SU-DHL-6 (cell line): Measurements from ENCODE around the gene AP5M1.
"Not testable (repeated sequence)": the region's sequence is repeated elsewhere in the genome, so short reads cannot be mapped to it uniquely, and the experiment has no call there.

Experiments
- H2AFZ ChIP-seq: fragments of 200-600 bp; sonication (generic); 2 replicates; pipeline ENCODE4 v1.6.1; 2014; ENCODE audit warnings: low read depth, mild to moderate bottlenecking, moderate library complexity, mixed read lengths, antibody characterized with exemption, low read length; ENCODE audit not compliant: severe bottlenecking
- H3F3A ChIP-seq: fragments of 200-600 bp; shearing (Covaris generic); 2 replicates; pipeline ENCODE4 v1.6.0; 2016; ENCODE audit warnings: antibody characterized with exemption, mild to moderate bottlenecking; ENCODE audit not compliant: insufficient read depth
- H3K27ac ChIP-seq: fragments of 200-600 bp; sonication (generic); 2 replicates; pipeline ENCODE4 v1.5.1; 2016; ENCODE audit warnings: low read depth, mild to moderate bottlenecking, low read length, moderate library complexity, mixed read lengths
- H3K27me3 ChIP-seq: fragments of 200-600 bp; sonication (generic), shearing (Covaris generic); 2 replicates; pipeline ENCODE4 v1.6.0; 2014; ENCODE audit warnings: mild to moderate bottlenecking, low read length
- H3K36me3 ChIP-seq: fragments of 200-600 bp; sonication (generic); 2 replicates; pipeline ENCODE4 v1.6.1; 2014; ENCODE audit warnings: mild to moderate bottlenecking, low read length, mixed read lengths
- H3K4me2 ChIP-seq: fragments of 300-600, 200-600 bp; shearing (Covaris generic), sonication (generic); 2 replicates; pipeline ENCODE4 v1.6.0; 2014; ENCODE audit warnings: low read length, low read depth, mild to moderate bottlenecking; ENCODE audit not compliant: poor library complexity, severe bottlenecking
- H3K4me3 ChIP-seq: fragments of 200-600 bp; sonication (generic); 2 replicates; pipeline ENCODE4 v1.5.1; 2014; ENCODE audit warnings: antibody characterized with exemption, low read length, mild to moderate bottlenecking, mixed read lengths; ENCODE audit not compliant: insufficient read depth, poor library complexity, severe bottlenecking
- H3K79me2 ChIP-seq: fragments of 200-600 bp; sonication (generic); 2 replicates; pipeline ENCODE4 v1.6.1; 2014; ENCODE audit warnings: mild to moderate bottlenecking, low read length, moderate library complexity; ENCODE audit not compliant: insufficient read depth
- H3K9ac ChIP-seq: fragments of 200-600 bp; sonication (generic); 2 replicates; pipeline ENCODE4 v1.7.0; 2014; ENCODE audit warnings: mild to moderate bottlenecking, low read length
- H3K9me2 ChIP-seq: fragments of 200-600 bp; sonication (generic); replicated peaks from 2 replicates; pipeline ENCODE4 v1.6.1; 2014; ENCODE audit warnings: low read length; ENCODE audit not compliant: insufficient read depth
- H3K9me3 ChIP-seq: fragments of 200-600 bp; sonication (generic); 2 replicates; pipeline ENCODE4 v1.6.1; 2014; ENCODE audit warnings: low read length, mixed read lengths; ENCODE audit not compliant: insufficient read depth
- H4K20me1 ChIP-seq: fragments of 200-600 bp; sonication (generic); 2 replicates; pipeline ENCODE4 v1.6.1; 2014; ENCODE audit warnings: low read depth, mild to moderate bottlenecking, antibody characterized with exemption, low read length, moderate library complexity, mixed read lengths
- CTCF ChIP-seq: fragments of 200-600 bp; sonication (generic); IDR thresholded peaks from one replicate; pipeline ENCODE4 v1.5.1; 2017; ENCODE audit warnings: antibody characterized with exemption, mild to moderate bottlenecking, low read length, moderate library complexity; ENCODE audit not compliant: insufficient read depth, poor library complexity, severe bottlenecking
- EZH2phosphoT487 ChIP-seq: fragments of 200-600 bp; sonication (generic), shearing (Covaris generic); conservative IDR thresholded peaks from 2 replicates; pipeline ENCODE4 v1.6.1; 2018; ENCODE audit warnings: mild to moderate bottlenecking, antibody characterized with exemption, low read length, moderate library complexity, mixed read lengths

AP5M1 gene

GRCh38 chr14:57245941-57246340 is 22.8 kb upstream of the AP5M1 start:
- Histone ChIP-seq H3K9me2 (no peaks in the 10 kb centered on the region), H3K4me3 (no peak overlapping the region), H2AFZ (no peak overlapping the region), H3K27ac (no peak overlapping the region), H3K79me2 (peaks cover 30% of the 10 kb centered on the region), H3K27me3 (no peaks in the 10 kb centered on the region), H4K20me1 (no peaks in the 10 kb centered on the region), H3K36me3 (peaks cover 7% of the 10 kb centered on the region; the same call in 1 of the 2 replicates), H3K4me2 (no peak overlapping the region), H3K9ac (no peak overlapping the region), H3F3A (peaks cover 3% of the 10 kb centered on the region), H3K9me3 (no peaks in the 10 kb centered on the region)
- no peak for TF ChIP-seq CTCF
- no peak for TF ChIP-seq EZH2phosphoT487

GRCh38 chr14:57246933-57247657 is 21.7 kb upstream of the AP5M1 start:
- Histone ChIP-seq H4K20me1 (peaks cover 11% of the 10 kb centered on the region; the same call in 1 of the 2 replicates), H3K27ac (no peak overlapping the region), H3K36me3 (peaks cover 7% of the 10 kb centered on the region; the same call in 1 of the 2 replicates), H3F3A (peaks cover 3% of the 10 kb centered on the region), H3K27me3 (no peaks in the 10 kb centered on the region), H3K9me2 (no peaks in the 10 kb centered on the region), H3K4me3 (no peak overlapping the region), H3K79me2 (peaks cover 42% of the 10 kb centered on the region), H3K9me3 (no peaks in the 10 kb centered on the region), H2AFZ (no peak overlapping the region), H3K4me2 (no peak overlapping the region), H3K9ac (no peak overlapping the region)
- no peak for TF ChIP-seq CTCF
- TF ChIP-seq EZH2phosphoT487, result no peak

DNA sequence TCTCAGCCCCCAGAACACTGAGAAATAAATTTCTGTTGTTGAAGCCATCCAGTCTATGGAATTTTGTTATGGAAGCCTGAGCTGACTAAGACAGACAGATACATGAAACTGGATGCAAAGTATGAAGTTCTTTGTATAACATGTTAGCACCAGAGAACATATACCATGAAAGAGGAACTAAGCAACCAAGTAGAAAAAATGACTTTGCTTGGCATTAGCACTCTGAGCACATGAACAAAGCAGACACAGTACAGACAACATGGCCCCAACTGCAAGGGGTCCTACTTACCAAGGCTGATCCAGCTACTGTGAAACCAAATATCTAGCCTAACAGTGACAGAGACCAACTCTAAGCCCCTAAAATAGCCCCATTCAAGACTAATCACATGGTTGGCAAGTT is 13.9 kb upstream of the AP5M1 start:
- no peak overlapping the region for H2AFZ ChIP-seq
- H3F3A ChIP-seq, result no peaks in the 10 kb centered on the region
- peaks cover 13% of the 10 kb centered on the region; the same call in 1 of the 2 replicates for H4K20me1 ChIP-seq
- H3K9ac ChIP-seq, result no peak overlapping the region
- H3K27me3 ChIP-seq, result no peaks in the 10 kb centered on the region
- TF ChIP-seq EZH2phosphoT487 (no peak), CTCF (no peak)
- peaks cover 4% of the 10 kb centered on the region; the same call in 1 of the 2 replicates for H3K9me3 ChIP-seq
- no peak overlapping the region for H3K4me2 ChIP-seq
- no peaks in the 10 kb centered on the region for H3K9me2 ChIP-seq
- no peak overlapping the region for H3K4me3 ChIP-seq
- no peak overlapping the region for H3K27ac ChIP-seq
- peaks cover 4% of the 10 kb centered on the region; the same call in 1 of the 2 replicates for H3K36me3 ChIP-seq
- H3K79me2 ChIP-seq, result peaks cover 90% of the 10 kb centered on the region

DNA sequence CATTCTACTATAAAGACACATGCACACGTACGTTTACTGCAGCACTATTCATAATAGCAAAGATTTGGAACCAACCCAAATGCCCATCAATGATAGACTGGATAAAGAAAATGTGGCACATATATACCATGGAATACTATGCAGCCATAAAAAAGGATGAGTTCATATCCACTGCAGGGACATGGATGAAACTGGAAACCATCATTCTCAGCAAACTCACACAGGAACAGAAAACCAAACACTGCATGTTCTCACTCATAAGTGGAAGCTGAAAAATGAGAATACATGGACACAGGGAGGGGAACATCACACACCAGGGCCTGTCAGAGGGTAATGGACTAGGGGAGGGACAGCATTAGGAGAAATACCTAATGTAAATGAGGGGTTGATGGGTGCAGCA is 10.6 kb upstream of the AP5M1 start:
- not testable (repeated sequence) for H3K9me3 ChIP-seq, H3K4me3 ChIP-seq, H3K9me2 ChIP-seq, H3F3A ChIP-seq, H3K36me3 ChIP-seq, H3K9ac ChIP-seq, H3K27me3 ChIP-seq, H2AFZ ChIP-seq, H4K20me1 ChIP-seq, H3K4me2 ChIP-seq, H3K27ac ChIP-seq
- peaks cover 87% of the 10 kb centered on the region for H3K79me2 ChIP-seq
